ENCODE measurements around the gene DUSP8.
A peak's percentile ranks its signal among the peaks of the same experiment; 100 is the strongest.

- peak in 1 of 12 donors; percentile 1 for TF ChIP-seq CTCF (IDR thresholded peaks at IDR 0.05)
- TF ChIP-seq POLR2A (IDR thresholded peaks at IDR 0.05): no peak
These were observed 2.8 kb upstream of the DUSP8 start for GRCh38 chr11:1574933-1575242.
